GM21447 (cell line): ENCODE results near the gene USB1.
A peak's percentile ranks its signal among the peaks of the same experiment; 100 is the strongest.
"Not testable (repeated sequence)": the region's sequence is repeated elsewhere in the genome, so short reads cannot be mapped to it uniquely, and the experiment has no call there.

ENCODE experiments used
- ATAC-seq: cut with Tn5 transposase; IDR thresholded peaks from one replicate; pipeline ENCODE4 v1.9.1; 2021; ENCODE audit not compliant: unreplicated experiment

USB1 gene

DNA sequence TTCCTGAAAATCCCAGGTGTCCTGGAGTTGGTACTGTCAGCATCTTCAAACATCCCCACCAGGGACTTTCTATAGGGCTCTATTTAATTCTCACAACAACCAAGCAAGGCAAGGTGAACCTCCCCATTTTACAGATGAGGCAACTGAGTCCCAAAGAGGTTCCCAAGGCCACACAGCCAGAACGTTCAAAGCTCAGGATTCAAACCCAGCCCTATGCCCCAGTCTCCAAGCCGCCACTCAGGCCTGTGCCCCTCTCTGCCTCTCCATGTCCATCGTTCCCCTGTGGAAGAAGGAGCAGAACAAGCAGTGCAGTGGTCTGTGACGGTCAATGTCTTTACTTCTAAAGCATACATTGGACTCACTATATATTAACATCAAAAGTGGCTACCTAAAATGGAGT is 6.8 kb upstream of the USB1 start:
- ATAC-seq = no peak

DNA sequence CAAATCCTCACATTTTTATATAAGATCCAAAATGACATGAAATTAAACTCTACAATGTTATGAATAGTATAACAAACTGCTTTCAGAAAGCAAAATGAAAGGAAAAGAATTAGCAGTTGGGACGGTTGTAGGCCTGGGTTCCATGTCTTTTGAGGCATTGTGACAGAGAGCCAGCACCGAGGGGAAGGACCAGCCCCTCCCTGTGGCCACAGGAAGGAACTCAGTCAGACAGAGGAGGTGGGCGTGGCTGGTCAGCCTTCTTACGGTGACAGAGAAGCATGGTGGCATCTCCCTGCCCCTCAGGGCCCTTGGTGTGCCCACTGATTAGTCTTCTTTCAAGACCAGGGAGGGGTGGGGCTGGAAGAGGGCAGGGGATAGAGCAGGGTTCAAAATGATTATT is 6.4 kb upstream of the USB1 start:
- ATAC-seq = peak; percentile 61

DNA sequence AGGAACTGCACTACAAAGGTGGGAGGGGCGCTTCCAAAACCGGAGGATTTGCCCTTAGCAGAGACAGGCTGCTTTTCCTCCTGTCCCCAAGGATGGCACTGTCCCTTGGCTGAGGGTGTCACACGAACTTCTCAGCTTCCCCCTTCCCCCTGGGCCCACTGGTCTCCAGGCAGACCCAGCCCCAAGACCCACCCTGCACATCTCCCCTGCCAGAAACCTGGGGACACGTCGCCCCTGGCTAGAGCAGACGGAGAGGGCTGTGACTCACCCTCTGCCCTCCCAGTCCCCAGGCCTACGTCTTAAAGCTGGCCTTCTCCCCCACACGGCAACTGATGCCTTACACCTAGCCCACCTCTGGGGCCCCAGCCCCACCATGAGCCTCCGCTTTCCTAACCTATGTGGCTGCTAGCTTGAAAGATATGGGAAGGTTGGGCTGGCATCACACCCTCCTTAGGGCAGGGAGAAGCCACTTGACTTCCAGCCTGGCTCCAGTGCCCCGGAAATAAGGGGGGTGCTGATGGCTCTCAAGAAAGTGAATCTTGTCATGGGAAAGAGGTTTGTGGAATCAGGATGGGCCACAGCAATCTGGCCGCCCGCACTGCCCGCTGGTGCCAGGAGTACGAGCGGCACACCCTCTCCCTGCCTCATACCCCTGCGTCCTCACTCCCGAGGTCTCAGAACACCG is 5.3 kb upstream of the USB1 start:
- ATAC-seq = no peak

DNA sequence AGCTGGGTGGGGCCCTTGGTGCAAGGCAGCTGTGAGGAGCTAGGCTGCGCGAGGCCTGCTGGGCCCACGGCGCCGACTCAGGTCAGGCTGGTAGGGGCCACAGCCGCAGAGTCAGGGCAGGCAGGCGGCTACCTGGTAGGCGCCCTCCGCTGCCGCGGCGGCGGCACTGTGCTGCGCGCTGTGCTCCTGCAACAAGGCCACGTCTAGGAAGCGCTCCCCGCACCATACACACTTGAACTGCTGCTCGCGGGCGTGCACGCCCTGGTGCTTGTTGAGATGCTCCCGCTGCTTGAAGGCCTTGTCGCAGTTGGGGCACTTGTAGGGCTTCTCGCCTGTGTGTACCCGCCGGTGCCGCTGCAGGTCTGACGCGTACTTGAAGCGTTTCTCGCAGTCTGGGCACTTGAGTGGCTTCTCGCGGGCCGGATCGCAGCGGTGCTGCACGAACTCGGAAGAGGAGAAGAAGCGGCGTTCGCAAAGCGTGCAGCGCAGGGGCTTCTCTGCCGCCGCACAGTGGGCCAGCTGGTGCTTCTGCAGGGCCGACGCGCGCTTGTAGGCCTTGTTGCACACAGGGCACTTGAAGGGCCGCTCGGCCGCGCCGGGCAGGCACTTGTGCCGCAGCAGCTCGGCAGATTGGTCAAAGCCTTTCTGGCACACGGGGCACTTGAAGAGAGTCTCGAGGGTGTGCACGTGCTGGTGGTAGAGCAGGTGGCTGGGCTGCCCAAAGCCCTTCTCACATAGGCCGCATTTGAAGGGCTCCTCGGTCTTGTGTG is 4.6 kb upstream of the USB1 start:
- ATAC-seq = no peak

DNA sequence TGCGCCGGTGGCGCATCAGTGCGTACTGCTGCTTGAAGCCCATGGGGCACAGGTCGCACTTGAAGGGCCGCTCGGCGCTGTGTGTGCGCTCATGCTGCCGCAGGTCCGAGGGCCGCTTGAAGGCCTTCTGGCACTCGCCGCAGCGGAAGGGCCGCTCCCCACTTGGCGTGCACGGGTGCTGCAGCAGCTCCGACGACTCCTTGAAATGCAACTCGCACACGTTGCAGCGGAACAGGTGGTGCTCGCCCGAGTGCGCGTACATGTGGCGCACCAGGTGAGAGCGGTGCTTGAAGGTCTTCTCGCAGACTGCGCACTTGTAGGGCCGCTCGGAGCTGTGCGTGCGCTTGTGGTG is 4.1 kb upstream of the USB1 start:
- ATAC-seq = no peak

DNA sequence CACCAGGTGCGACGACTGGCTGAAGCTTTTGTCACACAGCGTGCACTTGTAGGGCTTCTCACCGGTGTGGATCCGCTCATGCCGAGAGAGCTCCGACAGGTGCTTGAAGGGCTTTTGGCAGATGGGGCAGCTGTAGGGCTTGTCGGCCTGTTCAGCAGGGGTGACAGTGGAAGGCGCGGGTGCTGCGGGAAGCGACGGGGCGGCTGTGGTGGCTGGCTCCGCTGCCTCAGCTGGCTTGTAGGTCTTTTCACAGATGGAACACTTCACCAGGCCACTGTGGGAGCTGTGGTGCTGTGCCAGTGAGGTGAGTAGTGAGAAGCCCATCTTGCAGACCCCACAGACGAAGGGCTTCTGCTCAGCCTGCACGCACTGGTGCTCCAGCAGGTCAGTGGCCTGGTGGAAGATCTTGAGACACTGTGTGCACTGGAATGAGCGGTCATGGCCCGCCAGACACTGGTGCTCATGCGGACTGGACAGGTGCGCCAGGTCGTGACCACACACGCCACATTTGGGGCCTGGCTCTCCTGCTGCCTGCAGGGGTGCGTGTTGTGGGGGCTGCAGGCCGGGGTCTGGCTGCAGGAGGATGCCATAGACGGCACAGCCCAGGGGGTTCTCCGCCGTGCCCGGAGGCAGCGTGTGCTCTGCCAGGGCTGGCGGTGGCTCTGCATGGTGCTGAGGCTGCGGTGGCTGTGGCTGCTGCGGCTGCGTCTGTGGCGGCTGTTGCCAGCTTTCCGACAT is 3.5 kb upstream of the USB1 start:
- ATAC-seq = no peak

DNA sequence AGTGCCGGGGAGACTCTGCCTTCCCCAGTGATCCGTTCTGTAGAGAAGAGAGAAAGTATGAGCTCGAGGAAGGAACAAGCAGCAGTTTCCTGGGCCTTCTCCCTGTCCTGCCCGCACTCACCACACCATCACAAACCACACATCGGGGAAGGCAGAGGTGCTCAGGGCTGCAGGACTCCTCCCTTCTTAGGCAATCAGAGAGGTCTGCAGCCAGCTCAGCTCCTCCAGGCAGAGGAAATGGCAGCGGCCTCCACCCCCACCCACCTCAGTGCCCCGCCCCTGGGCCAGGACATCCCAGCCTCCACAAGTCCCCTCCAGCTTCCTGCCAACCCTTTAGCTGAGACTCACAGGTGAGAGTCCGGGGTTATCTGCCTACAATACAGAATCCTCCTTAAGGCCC is 2.7 kb upstream of the USB1 start:
- no peak for ATAC-seq

DNA sequence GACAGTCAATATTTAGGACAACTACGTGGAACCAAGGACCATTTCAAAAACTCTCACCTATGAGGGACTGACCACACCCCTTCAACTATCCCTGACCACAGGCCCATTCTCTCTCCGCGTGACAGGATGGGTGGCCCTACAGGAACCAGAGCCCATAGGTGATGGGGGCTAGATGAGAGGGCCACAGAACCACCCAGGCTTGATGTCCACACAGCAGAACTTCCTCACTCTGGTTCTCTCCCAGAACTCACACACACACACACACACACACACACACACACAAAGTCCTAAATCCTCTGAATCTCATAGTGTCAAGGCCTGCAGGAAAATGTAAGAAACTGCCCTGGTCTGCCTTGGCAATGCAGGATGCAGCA is 2.2 kb upstream of the USB1 start:
- no peak for ATAC-seq

DNA sequence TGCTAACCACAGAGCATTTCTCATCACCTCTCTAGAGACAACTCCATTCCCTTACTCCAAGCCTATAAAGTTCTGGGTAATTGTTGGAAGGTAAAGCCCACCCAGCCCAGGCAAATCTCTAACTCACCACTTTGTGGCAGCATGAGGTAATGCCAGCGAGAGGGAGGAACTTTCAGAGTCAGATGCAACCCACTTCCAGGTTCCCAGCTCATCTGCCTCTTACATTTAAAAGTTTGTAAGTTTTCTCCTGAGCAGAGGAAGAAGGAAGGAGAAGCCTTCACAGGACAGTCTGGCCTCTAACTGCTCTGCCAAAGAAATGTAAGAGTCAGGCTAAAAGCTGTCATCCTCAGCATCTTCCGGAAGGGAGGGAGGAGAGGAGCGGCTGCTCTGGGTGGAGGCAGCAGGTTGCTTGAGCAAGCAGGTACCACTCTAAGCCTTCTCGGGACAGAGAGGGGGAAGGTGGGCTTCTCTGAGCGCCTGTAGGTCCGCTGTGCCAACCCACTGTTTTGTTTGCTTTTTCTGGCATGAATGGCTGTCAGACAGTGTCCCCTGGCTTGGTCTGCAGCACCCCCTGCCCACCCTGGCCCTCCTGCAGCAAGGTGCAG is 1.7 kb upstream of the USB1 start:
- ATAC-seq = no peak

DNA sequence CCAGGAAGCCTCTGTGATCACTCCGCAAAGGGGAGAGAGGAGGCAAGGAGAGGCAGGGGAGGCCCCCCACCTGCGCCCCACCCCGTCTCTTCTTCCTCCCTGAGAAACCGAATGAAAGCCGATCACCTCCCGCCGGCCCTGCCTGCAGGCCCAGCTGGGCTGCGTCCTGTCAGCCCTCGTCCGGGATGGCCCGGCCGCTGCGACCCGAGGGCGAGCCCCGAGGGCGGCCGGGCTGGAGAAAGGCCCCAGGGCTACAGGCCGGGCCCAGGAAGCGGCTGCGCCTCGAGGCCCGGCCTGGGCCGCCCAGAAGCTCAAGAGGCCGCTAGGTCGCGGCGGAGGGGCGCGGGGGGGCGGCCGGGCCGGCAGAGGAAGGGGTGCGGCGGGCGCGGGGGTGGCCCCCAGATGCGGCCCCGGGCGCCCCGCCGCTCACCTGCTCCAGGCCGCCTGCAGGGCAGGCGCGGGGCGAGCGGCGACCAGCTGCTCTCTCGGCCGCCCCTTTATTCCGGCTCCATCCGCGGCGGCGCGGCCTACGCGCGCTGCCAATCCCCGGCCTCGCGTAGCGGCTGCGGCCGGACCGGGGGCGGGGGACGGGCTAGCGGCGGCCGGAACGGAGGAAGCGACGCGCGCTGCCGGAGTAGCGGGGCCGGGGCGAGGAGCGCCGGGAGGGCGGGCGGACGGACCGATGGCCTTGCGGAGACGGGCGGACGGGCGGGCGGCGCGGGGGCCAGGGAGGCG is 1.1 kb upstream of the USB1 start, which contains the start of gene ZNF319:
TSS of gene ZNF319 (minus strand) at position 702 of the 735 bp plus-strand sequence. CDS start 2,407 bp downstream, outside the sequence.
- peak; percentile 9 for ATAC-seq

DNA sequence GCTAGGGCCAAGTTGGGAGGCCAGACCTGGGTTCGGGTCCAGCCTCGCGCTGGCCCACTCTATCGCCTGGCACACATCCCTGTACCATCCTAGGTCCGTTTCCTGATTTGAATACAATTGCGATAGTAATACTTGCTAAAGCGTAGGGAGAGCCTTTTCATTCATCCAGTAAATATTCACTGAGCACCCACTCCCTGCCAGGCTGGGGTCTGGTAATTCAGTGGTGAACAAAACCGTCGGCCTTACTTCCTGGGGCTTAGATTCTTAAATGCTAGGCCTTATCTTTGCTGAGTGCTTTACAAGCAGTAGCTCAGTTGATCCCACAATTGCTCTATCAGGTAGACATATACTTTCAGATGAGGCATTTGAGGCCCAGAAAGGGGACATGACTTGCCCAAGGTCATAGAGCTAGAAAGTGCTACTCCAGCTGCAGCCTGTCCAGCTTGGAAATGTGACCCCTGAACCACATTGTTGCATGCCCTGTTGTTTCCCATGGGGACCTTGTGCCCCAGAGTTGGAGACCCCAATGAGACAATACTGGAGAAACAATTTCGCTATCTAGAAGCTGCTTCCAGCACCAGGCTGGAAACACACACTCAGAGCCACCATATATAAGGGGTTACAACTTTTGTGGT is 691 bp downstream of the USB1 start:
- ATAC-seq = peak; percentile 1

DNA sequence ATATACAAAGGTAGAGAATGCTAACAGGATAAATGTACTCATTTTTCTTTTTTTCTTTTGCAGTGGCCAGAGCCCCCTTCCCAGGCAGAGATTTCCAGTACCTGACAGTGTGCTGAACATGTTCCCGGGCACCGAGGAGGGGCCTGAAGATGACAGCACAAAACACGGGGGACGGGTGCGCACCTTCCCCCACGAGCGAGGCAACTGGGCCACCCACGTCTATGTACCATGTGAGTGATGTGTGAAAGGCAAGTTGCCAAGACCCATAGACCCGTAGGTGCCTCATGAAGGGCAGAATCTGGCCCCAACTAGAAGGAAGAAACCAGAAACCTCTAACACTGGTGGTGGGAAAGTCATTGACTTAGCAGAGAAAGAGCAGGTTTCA is 1.2 kb downstream of the USB1 start:
- no peak for ATAC-seq

DNA sequence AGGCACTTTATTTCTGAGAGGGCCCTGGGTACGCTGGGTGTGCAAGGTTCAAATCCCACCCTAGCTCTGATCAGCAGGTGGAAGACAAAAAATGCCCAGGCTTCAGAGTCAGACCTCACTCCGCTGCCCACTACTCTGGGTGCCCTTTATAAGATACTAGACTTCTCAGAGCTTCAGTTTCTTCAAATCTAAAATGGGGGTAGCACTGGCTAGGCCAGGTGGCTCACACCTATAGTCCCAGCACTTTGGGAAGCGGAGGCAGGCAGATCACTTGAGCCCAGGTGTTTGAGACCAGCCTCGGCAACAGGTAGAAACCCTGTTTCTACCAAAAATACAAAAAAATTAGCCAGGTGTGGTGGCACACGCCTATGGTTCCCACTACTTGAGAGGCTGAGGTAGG is 1.7 kb downstream of the USB1 start:
- ATAC-seq = no peak

DNA sequence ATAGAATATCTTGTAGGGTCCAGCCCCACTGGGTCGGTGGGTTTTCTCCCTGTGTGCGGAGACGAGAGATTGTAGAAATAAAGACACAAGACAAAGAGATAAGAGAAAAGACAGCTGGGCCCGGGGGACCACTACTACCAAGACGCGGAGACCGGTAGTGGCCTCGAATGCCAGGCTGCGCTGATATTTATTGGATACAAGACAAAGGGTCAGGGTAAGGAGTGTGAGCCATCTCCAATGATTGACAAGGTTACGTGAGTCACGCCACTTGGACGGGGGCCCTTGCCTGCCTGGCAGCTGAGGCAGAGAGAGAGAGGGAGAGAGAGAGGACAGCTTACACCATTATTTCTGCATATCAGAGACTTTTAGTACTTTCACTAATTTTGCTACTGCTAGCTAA is 3.5 kb downstream of the USB1 start:
- ATAC-seq = not testable (repeated sequence)

DNA sequence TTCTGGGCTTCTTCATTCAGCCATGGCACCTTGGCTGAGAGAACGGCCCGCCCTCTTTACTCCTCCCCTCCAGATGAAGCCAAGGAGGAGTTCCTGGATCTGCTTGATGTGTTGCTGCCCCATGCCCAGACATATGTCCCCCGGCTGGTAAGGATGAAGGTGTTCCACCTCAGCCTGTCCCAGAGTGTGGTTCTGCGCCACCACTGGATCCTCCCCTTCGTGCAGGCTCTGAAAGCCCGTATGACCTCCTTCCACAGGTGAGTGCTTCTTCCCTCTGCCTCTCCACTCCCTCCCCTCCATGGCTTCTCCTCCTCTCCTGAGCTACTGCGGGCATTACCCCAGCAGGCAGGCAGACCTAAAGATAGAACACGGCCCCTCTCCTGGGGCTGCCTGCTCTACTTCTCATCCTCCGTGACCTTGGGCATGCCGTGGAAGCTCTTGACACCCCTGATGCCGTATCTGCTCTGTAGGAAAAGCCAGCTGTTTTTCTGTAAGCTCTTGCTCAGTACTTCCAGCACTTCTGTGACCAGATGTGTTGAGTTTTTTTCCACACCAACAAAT is 8.7 kb downstream of the USB1 start:
- no peak for ATAC-seq

DNA sequence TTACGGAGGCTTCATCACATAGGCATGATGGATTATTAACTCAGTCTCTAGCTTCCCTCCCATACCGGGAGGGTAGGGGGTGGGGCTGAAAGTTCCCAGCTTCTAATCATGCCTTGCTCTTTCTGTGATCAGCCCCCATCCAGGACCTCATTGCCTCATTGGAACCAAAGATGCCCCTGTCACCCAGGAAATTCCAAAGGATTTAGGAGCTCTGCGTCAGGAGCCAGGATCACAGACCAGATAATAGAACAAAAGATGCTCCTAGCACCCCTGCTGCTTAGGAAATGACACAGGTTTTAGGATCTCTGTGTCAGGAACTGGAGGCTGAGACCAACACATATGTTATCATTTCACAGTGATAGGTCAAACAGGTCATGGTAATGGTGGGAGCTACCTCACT is 9.7 kb downstream of the USB1 start:
- ATAC-seq = no peak

DNA sequence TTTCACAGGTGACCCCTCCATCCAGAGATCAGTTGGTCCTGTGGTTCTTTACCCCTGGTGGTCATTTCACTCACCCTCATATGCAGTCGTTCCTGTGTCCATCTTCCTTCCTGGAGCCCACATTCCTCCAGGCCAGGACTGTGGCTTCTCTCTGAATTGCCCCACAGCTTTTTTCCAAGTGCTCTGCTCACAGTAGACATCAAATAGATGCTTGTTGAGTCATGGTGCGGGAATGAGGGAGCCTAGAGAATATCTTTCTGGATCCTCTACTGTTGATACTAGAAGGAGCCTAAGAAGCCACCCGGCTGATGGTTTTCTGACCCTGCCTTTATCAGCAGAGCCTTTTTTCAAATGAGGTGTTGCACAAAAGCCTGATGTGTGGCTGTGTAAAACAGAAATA is 10.4 kb downstream of the USB1 start:
- ATAC-seq = no peak

DNA sequence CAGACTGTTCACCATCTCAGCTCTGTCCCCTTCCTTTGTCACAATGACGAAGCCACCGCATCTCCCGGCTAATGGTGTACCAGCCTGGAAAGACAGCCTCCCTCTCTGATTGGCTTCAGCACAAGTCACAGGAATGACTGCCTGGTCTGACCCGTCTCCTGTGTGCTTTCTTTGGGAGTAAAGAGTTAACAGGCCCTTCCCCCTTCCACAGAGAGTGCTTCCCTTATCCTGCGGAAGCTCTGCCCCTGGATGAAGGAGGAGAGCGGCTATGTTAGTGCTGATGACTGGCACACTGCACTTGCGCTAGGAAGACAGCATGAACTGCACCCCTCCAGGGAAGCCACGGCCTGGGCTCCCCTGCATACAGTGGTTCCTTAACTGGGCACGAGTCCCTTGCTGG is 11.3 kb downstream of the USB1 start:
- no peak for ATAC-seq

DNA sequence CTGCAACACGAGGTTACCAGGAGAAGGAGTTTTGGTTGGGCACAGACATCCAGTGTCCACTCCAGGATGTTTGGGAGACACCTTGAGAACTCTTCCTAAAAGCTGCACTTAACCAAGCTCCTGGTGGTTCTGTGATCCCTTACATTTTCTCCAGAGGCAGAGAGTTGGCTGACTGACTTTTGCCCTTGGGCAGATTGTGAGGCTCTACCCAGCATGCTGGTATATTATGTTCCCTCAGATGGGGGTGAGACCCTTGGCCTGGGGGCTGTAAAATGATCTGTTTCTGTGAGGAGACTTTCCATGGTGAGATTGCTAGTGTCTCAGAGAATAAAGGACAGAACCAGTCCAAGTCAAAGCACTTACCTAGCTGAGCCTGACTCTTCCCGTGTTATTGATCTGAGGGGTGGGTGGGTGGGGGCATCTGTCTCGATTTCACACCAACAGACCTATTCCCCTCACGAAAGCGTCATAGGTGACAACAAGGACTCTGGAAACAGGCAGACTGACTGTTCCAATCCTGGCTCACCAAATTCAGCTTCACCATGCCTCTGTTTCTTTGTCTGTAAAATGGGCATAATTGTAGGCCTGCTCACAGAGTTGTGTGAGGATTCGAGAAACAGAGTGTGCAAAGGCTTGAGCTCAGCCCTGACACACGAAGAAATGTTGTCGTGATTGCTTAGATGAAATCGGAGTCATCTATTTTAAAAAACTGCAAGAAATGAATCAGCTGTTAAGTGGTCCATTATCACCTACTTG is 12.2 kb downstream of the USB1 start:
- ATAC-seq = no peak
